Transverse colon (tissue), 4 donors: ENCODE measurements around the gene TIAM1. TPM values are rescaled to one million over a fixed set of nuclear protein-coding genes. Genes with fewer than 3 reads are reported as not detected.

Experiments used
- DNase-seq: peaks from one replicate; pipeline ENCODE4 v3.0.0-alpha.2; 2019
- H3K27ac ChIP-seq, 4 donors: fragments of 200-600 bp; sonication (generic); 2 replicates each; pipeline ENCODE4 v1.5.1; 2016 to 2018; ENCODE audit warnings: inconsistent platforms in 4 of 4
- H3K27me3 ChIP-seq: fragments of 200-600 bp; sonication (generic); 2 replicates; pipeline ENCODE4 v1.5.1; 2017; ENCODE audit warnings: inconsistent platforms
- H3K36me3 ChIP-seq, 4 donors: fragments of 200-600 bp; sonication (generic); 2 replicates each; pipeline ENCODE4 v1.5.1; 2017 to 2019; ENCODE audit warnings: inconsistent platforms in 4 of 4
- H3K4me1 ChIP-seq, 4 donors: fragments of 200-600 bp; sonication (generic); 2 replicates each; pipeline ENCODE4 v1.5.1; 2017 to 2020; ENCODE audit warnings: inconsistent platforms in 4 of 4
- H3K4me3 ChIP-seq, 4 donors: fragments of 200-600 bp; sonication (generic); 1 replicate in 1 of 4; 2 replicates in 3 of 4; pipeline versions ENCODE4 v1.5.1 to v1.6.1; 2017 to 2019; ENCODE audit warnings: inconsistent platforms in 4 of 4
- H3K9me3 ChIP-seq, 2 donors: fragments of 200-600 bp; sonication (generic); 2 replicates each; pipeline ENCODE4 v1.5.1; 2017 to 2019; ENCODE audit warnings: inconsistent platforms in 2 of 2
- EP300 ChIP-seq: sonication (generic); formaldehyde crosslinking; IDR thresholded peaks from one replicate; pipeline ENCODE4 v1.6.1; 2017; ENCODE audit warnings: antibody characterized with exemption, low read depth
- POLR2A ChIP-seq: fragments of 450-650 bp; IDR thresholded peaks from one replicate; pipeline ENCODE4 v1.6.1; 2016; ENCODE audit warnings: antibody characterized with exemption, mild to moderate bottlenecking, moderate library complexity
- POLR2AphosphoS5 ChIP-seq, 3 donors: sonication (generic); formaldehyde crosslinking; IDR thresholded peaks; one replicate each; pipeline ENCODE4 v1.6.1; 2016; ENCODE audit warnings: antibody characterized with exemption in 3 of 3
- WGBS, 2 donors: methylation state at CpG; one replicate each; pipeline ENCODE4 v1.1.5; 2018; ENCODE audit warnings: low coverage in 1 of 2; 5-methylcytosine and 5-hydroxymethylcytosine counted together
- in situ Hi-C, 4 donors: fragments of 200-750 bp; cut with MboI; loops; one replicate each; pipeline versions ENCODE4 v1.15.0 to v1.15.1; 2017; ENCODE audit warnings: low sequenced_read_pairs in 3 of 4, low pct_ligation_motif_present in 1 of 4, low pct_unique_long_range_greater_than_20kb in 1 of 4
- intact Hi-C: fragments of 100-400 bp; cut with DNase I; formaldehyde crosslinking; loops from one replicate; pipeline ENCODE4 v1.15.1; 2023; ENCODE audit warnings: low total_unique reads
- total RNA-seq, 4 donors: library from RNA; depleted of rRNA; stranded (reverse); fragments of >200 nt; gene quantifications; one replicate each; pipeline ENCODE4 v1.1.0, GENCODE V29; 2016
- TF ChIP-seq, protein P1 (sequence below), 5 experiments: fragments of 200-600 bp in 3 of 5; fragments of 450-650 bp in 2 of 5; sonication (generic) in 3 of 5; IDR thresholded peaks; 1 replicate in 2 of 5; 2 replicates in 3 of 5; pipeline ENCODE4 v1.5.1; 2016 to 2017; ENCODE audit warnings: antibody characterized with exemption in 5 of 5, inconsistent platforms in 3 of 5, mild to moderate bottlenecking in 2 of 5, moderate library complexity in 1 of 5

The TIAM1 gene
- total RNA-seq, 4 donors from 2014 or later = 4.5 to 18.9 (median 6.5) TPM

GRCh38 chr21:31164713-31165694, 179.1 kb downstream of the TIAM1 start:
- in situ Hi-C loops = no loop called here
- 71 to 85% methylated on average over 5 to 8 of the region's 8 CpGs for WGBS, 2 donors
- no peaks in the 10 kb centered on the region for H3K27me3 ChIP-seq
- TF ChIP-seq, protein P1, sequence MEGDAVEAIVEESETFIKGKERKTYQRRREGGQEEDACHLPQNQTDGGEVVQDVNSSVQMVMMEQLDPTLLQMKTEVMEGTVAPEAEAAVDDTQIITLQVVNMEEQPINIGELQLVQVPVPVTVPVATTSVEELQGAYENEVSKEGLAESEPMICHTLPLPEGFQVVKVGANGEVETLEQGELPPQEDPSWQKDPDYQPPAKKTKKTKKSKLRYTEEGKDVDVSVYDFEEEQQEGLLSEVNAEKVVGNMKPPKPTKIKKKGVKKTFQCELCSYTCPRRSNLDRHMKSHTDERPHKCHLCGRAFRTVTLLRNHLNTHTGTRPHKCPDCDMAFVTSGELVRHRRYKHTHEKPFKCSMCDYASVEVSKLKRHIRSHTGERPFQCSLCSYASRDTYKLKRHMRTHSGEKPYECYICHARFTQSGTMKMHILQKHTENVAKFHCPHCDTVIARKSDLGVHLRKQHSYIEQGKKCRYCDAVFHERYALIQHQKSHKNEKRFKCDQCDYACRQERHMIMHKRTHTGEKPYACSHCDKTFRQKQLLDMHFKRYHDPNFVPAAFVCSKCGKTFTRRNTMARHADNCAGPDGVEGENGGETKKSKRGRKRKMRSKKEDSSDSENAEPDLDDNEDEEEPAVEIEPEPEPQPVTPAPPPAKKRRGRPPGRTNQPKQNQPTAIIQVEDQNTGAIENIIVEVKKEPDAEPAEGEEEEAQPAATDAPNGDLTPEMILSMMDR (IDR thresholded peaks at IDR 0.05) = no peak
- TF ChIP-seq POLR2AphosphoS5 (IDR thresholded peaks at IDR 0.05) (no peak), POLR2A (no peak), EP300 (no peak)
- no peak overlapping the region for H3K27ac ChIP-seq
- H3K4me3 ChIP-seq = no peak overlapping the region
- intact Hi-C loops = no loop called here
- no peaks in the 10 kb centered on the region for H3K4me1 ChIP-seq
- H3K9me3 ChIP-seq = no peaks in the 10 kb centered on the region
- no peaks in the 10 kb centered on the region for H3K36me3 ChIP-seq
- DNase-seq = no peak

GRCh38 chr21:31162827-31163226, 181.2 kb downstream of the TIAM1 start:
- H3K36me3 ChIP-seq = no peaks in the 10 kb centered on the region
- TF ChIP-seq POLR2AphosphoS5 (IDR thresholded peaks at IDR 0.05) (no peak), EP300 (no peak), POLR2A (no peak)
- TF ChIP-seq, protein P1 (IDR thresholded peaks at IDR 0.05) = no peak
- H3K27me3 ChIP-seq = no peaks in the 10 kb centered on the region
- intact Hi-C loops = no loop called here
- WGBS, 2 donors = 56 to 59% methylated on average over 4 of the region's 4 CpGs
- no peaks in the 10 kb centered on the region for H3K9me3 ChIP-seq
- DNase-seq = no peak
- H3K27ac ChIP-seq = no peak overlapping the region
- H3K4me1 ChIP-seq = no peaks in the 10 kb centered on the region
- in situ Hi-C loops = no loop called here
- H3K4me3 ChIP-seq = no peak overlapping the region

DNA sequence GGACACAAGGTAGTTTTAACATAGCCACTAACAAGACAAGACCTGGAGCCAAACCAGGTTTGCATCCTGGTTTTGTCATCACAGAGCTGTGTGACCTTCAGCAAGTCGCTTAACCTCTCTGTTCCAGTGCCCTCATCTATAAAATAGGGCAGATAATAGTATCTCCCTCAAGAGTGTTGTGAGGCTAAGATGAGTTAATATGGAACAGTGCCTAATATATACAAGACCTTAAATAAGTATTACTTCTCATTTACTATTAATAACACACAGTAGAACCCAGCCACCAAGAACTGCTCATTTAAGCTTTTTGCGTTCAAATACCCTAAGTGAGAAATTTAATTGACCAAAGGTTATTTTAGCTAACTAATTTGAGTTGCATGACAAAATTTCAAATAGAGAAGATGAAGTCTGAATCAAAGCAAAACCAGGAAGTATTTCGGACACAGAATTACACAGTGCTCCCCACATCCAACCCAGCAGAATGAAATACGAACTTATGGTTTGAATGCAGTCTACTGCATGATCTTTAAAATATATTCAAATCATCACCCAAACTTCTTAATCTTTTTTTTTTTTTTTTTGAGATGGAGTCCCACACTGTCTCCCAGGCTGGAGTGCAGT, 181.9 kb downstream of the TIAM1 start:
- Histone ChIP-seq H3K27ac (no peak overlapping the region), H3K27me3 (no peaks in the 10 kb centered on the region), H3K4me3 (no peak overlapping the region), H3K36me3 (no peaks in the 10 kb centered on the region), H3K4me1 (no peaks in the 10 kb centered on the region), H3K9me3 (peaks cover 0 to 4% of the 10 kb centered on the region in 2 donors)
- intact Hi-C loops = no loop called here
- in situ Hi-C loops = no loop called here
- no peak for DNase-seq
- 65 to 79% methylated on average over 4 of the region's 4 CpGs for WGBS, 2 donors
- TF ChIP-seq POLR2A = no peak
- TF ChIP-seq POLR2AphosphoS5 (IDR thresholded peaks at IDR 0.05) = no peak
- TF ChIP-seq EP300 = no peak
- TF ChIP-seq, protein P1 (IDR thresholded peaks at IDR 0.05) = no peak

DNA sequence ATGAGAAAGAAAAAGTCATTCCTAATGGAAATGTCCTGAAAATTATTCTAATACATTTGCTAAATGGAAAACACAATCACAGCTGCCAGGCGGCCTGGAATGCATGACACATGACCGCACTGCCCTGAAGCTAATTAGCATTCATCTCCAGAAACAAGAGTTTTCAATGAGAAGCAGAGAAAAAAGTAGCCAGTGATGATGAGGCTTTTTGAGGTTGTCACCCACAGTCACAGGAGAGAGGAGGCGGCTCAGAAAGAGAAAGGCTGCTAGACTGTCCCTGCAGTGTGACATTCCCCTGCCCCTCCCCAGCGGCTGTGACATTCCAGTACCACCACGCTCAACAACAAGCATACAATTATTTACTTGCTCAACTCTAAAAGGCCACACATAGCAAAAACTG, 182.9 kb downstream of the TIAM1 start:
- no peak for DNase-seq
- H3K9me3 ChIP-seq = peaks cover 0 to 15% of the 10 kb centered on the region in 2 donors
- in situ Hi-C loops (no loop called here), intact Hi-C loops (no loop called here)
- H3K36me3 ChIP-seq = no peaks in the 10 kb centered on the region
- no peaks in the 10 kb centered on the region for H3K4me1 ChIP-seq
- no peak overlapping the region for H3K27ac ChIP-seq
- no peak overlapping the region for H3K4me3 ChIP-seq
- H3K27me3 ChIP-seq = no peaks in the 10 kb centered on the region
- TF ChIP-seq POLR2A (no peak), POLR2AphosphoS5 (IDR thresholded peaks at IDR 0.05) (no peak), EP300 (no peak)
- TF ChIP-seq, protein P1 (IDR thresholded peaks at IDR 0.05) = no peak
- WGBS, 2 donors = 57 to 64% methylated on average over 4 to 5 of the region's 5 CpGs
